ENCODE measurements around the gene ARMCX1.
"Not testable (repeated sequence)": the region's sequence is repeated elsewhere in the genome, so short reads cannot be mapped to it uniquely, and the experiment has no call there.

ARMCX1 gene

GRCh38 chrX:101552714-101553113, 2.4 kb downstream of the ARMCX1 start:
- no peaks in the 10 kb centered on the region for H3K9me2 ChIP-seq (ENCODE audit: low read depth, low read length)
- no peak overlapping the region for H3K9ac ChIP-seq (ENCODE audit: low read length)
- no peaks in the 10 kb centered on the region for H3K36me3 ChIP-seq (ENCODE audit: insufficient read depth, low read length)
- no peaks in the 10 kb centered on the region for H3K4me1 ChIP-seq (ENCODE audit: insufficient read depth, low read length, severe bottlenecking)
- no peaks in the 10 kb centered on the region for H3K27me3 ChIP-seq (ENCODE audit: insufficient read depth, low read length)
- TF ChIP-seq EZH2 (IDR thresholded peaks at IDR 0.05; ENCODE audit: borderline replicate concordance, low read length) = no peak
- no peak for TF ChIP-seq CTCF (IDR thresholded peaks at IDR 0.05; ENCODE audit: low read length)
- no peak overlapping the region for H3K4me2 ChIP-seq (ENCODE audit: low read length)
- H3K9me3 ChIP-seq (ENCODE audit: low read length) = no peaks in the 10 kb centered on the region
- no peak overlapping the region for H3K4me3 ChIP-seq (ENCODE audit: low read depth, low read length, poor library complexity, severe bottlenecking)
- no peaks in the 10 kb centered on the region for H3F3A ChIP-seq (ENCODE audit: insufficient read depth, low read length)
- no peaks in the 10 kb centered on the region for H3K79me2 ChIP-seq (ENCODE audit: insufficient read depth, low read length)
- H3K27ac ChIP-seq (ENCODE audit: low read depth, low read length, poor library complexity, severe bottlenecking) = no peak overlapping the region
- H2AFZ ChIP-seq (ENCODE audit: low read length) = no peak overlapping the region
- no peaks in the 10 kb centered on the region for H4K20me1 ChIP-seq (ENCODE audit: insufficient read depth, low read length)

- Histone ChIP-seq H3K9me2 (ENCODE audit: low read depth, low read length) (no peaks in the 10 kb centered on the region), H3K4me3 (ENCODE audit: low read depth, low read length, poor library complexity, severe bottlenecking) (no peak overlapping the region), H3K9me3 (ENCODE audit: low read length) (no peaks in the 10 kb centered on the region), H3F3A (ENCODE audit: insufficient read depth, low read length) (no peaks in the 10 kb centered on the region), H3K79me2 (ENCODE audit: insufficient read depth, low read length) (no peaks in the 10 kb centered on the region), H3K4me1 (ENCODE audit: insufficient read depth, low read length, severe bottlenecking) (no peaks in the 10 kb centered on the region), H3K27ac (ENCODE audit: low read depth, low read length, poor library complexity, severe bottlenecking) (no peak overlapping the region), H3K36me3 (ENCODE audit: insufficient read depth, low read length) (no peaks in the 10 kb centered on the region), H3K9ac (ENCODE audit: low read length) (no peak overlapping the region), H3K4me2 (ENCODE audit: low read length) (no peak overlapping the region), H2AFZ (ENCODE audit: low read length) (no peak overlapping the region), H3K27me3 (ENCODE audit: insufficient read depth, low read length) (no peaks in the 10 kb centered on the region), H4K20me1 (ENCODE audit: insufficient read depth, low read length) (no peaks in the 10 kb centered on the region)
- TF ChIP-seq CTCF (IDR thresholded peaks at IDR 0.05; ENCODE audit: low read length) (no peak), EZH2 (IDR thresholded peaks at IDR 0.05; ENCODE audit: borderline replicate concordance, low read length) (no peak)
Observed at GRCh38 chrX:101564651-101565050, 14.3 kb downstream of the ARMCX1 start.

GRCh38 chrX:101595739-101596419, 45.5 kb downstream of the ARMCX1 start:
- Histone ChIP-seq H4K20me1 (ENCODE audit: insufficient read depth, low read length) (no peaks in the 10 kb centered on the region), H3K4me3 (ENCODE audit: low read depth, low read length, poor library complexity, severe bottlenecking) (no peak overlapping the region), H3K27ac (ENCODE audit: low read depth, low read length, poor library complexity, severe bottlenecking) (no peak overlapping the region), H3K4me1 (ENCODE audit: insufficient read depth, low read length, severe bottlenecking) (no peaks in the 10 kb centered on the region), H2AFZ (ENCODE audit: low read length) (no peak overlapping the region), H3F3A (ENCODE audit: insufficient read depth, low read length) (no peaks in the 10 kb centered on the region), H3K9me2 (ENCODE audit: low read depth, low read length) (no peaks in the 10 kb centered on the region), H3K79me2 (ENCODE audit: insufficient read depth, low read length) (no peaks in the 10 kb centered on the region), H3K4me2 (ENCODE audit: low read length) (no peak overlapping the region), H3K27me3 (ENCODE audit: insufficient read depth, low read length) (no peaks in the 10 kb centered on the region), H3K9me3 (ENCODE audit: low read length) (no peaks in the 10 kb centered on the region), H3K9ac (ENCODE audit: low read length) (no peak overlapping the region), H3K36me3 (ENCODE audit: insufficient read depth, low read length) (no peaks in the 10 kb centered on the region)
- TF ChIP-seq CTCF (IDR thresholded peaks at IDR 0.05; ENCODE audit: low read length) (peak; percentile 61), EZH2 (IDR thresholded peaks at IDR 0.05; ENCODE audit: borderline replicate concordance, low read length) (no peak)

DNA sequence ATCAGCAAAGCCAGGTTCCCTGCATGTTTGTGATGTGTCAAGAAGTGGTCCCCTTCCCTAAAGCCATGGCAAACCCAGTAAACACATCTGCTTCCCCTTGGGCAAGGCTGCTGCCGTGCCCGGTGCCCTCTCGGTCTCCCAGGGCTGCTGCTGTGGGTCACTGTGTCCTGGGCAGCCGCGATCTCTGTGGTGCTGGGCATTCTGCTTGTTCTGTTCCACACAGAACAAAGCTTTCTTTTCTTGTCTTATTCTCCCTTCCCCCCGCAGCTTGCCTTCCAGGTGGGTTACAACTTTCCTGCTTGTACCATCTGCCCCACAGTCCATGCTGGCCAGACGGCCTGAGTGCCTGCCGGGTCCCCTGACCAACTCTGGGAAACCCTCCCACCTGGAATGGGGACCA, 49.2 kb downstream of the ARMCX1 start:
- H3K9me2 ChIP-seq (ENCODE audit: low read depth, low read length); H3K36me3 ChIP-seq (ENCODE audit: insufficient read depth, low read length); H3K27me3 ChIP-seq (ENCODE audit: insufficient read depth, low read length); H3F3A ChIP-seq (ENCODE audit: insufficient read depth, low read length); H3K4me1 ChIP-seq (ENCODE audit: insufficient read depth, low read length, severe bottlenecking); H3K9me3 ChIP-seq (ENCODE audit: low read length); H2AFZ ChIP-seq (ENCODE audit: low read length); H4K20me1 ChIP-seq (ENCODE audit: insufficient read depth, low read length); H3K9ac ChIP-seq (ENCODE audit: low read length); H3K4me2 ChIP-seq (ENCODE audit: low read length); H3K27ac ChIP-seq (ENCODE audit: low read depth, low read length, poor library complexity, severe bottlenecking); H3K4me3 ChIP-seq (ENCODE audit: low read depth, low read length, poor library complexity, severe bottlenecking); H3K79me2 ChIP-seq (ENCODE audit: insufficient read depth, low read length): not testable (repeated sequence)
